ENCODE results near the gene GPR173.
A peak's percentile ranks its signal among the peaks of the same experiment; 100 is the strongest.

The GPR173 gene

DNA sequence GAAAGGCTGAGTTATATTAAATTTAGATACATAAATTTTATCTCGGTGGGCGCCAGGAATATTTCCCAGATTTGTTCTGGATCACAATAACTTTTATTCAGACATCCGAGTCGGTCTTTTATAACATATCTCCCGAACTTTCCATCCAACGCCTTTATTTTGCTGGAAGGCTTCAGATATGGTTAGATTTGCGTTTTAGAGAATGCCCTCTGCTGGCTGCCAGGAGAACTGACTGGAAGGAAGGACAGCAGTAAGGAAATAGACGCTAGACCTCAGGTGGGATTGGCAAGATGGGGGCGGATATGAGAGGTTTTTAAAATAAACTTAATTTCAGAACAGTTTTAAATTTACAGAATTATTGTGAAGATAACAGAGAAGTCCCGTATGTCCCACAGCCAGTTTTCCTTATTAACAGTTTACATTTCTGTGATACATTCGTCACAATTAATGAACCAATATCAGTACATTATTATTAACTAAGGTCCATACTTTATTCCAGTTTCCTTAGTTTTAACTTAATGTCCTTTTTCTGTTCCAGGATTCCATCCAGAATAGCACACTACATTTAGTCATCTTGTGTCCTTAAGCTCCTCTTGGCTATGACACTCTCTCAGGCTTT is 40.7 kb downstream of the GPR173 start:
- Histone ChIP-seq H3K36me3 (ENCODE audit: insufficient read depth, low read length) (peaks cover 34% of the 10 kb centered on the region; the same call in 1 of the 2 replicates), H3K27ac (peak overlapping the region; percentile 84), H3K9ac (ENCODE audit: insufficient read length) (peak overlapping the region; percentile 58), H3K4me3 (peak overlapping the region; percentile 77), H3K9me3 (ENCODE audit: low read depth, low read length) (no peaks in the 10 kb centered on the region)
- peak; percentile 56 for DNase-seq (ENCODE audit: low read depth, low spot score)
- TF ChIP-seq FOXP2 (optimal IDR thresholded peaks at IDR 0.05; ENCODE audit: control extremely low read depth, extremely low read length, insufficient read depth) (no peak), POLR2AphosphoS5 (IDR thresholded peaks at IDR 0.05; ENCODE audit: borderline replicate concordance, low read depth, low read length) (no peak), EZH2 (IDR thresholded peaks at IDR 0.05) (no peak)

- TF ChIP-seq EZH2 (IDR thresholded peaks at IDR 0.05) (no peak), POLR2AphosphoS5 (IDR thresholded peaks at IDR 0.05; ENCODE audit: borderline replicate concordance, low read depth, low read length) (no peak), FOXP2 (optimal IDR thresholded peaks at IDR 0.05; ENCODE audit: control extremely low read depth, extremely low read length, insufficient read depth) (no peak)
- no peaks in the 10 kb centered on the region for H3K9me3 ChIP-seq (ENCODE audit: low read depth, low read length)
- DNase-seq (ENCODE audit: low read depth, low spot score) = no peak
- no peak overlapping the region for H3K9ac ChIP-seq (ENCODE audit: insufficient read length)
- no peak overlapping the region for H3K4me3 ChIP-seq
- H3K27ac ChIP-seq = peak overlapping the region; percentile 4
- peaks cover 28% of the 10 kb centered on the region; the same call in 1 of the 2 replicates for H3K36me3 ChIP-seq (ENCODE audit: insufficient read depth, low read length)
Measured at GRCh38 chrX:53089925-53090324, 41.3 kb downstream of the GPR173 start.

DNA sequence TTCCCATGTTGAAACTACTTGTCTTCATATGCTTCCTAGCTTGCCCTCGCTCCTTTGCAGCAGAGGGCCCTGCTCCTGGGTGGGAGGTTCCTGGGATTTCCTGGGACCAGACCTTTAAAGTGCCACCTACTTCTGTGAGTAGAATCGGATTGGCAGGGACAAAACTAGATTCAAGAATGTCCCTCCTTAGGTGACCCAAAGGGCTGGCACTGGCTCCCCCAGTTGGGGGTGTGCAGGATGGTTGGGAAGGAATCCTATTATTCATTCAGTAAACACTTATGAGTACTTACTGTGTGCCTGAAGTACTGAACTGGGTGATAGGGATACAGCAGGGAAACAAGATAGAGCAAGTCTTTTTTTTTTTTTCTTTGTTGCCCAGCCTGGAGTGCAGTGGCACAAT is 42.8 kb downstream of the GPR173 start:
- H3K36me3 ChIP-seq (ENCODE audit: insufficient read depth, low read length) = peaks cover 13% of the 10 kb centered on the region; the same call in 1 of the 2 replicates
- no peaks in the 10 kb centered on the region for H3K9me3 ChIP-seq (ENCODE audit: low read depth, low read length)
- no peak for DNase-seq (ENCODE audit: low read depth, low spot score)
- no peak overlapping the region for H3K4me3 ChIP-seq
- H3K27ac ChIP-seq = peak overlapping the region; percentile 36
- TF ChIP-seq FOXP2 (optimal IDR thresholded peaks at IDR 0.05; ENCODE audit: control extremely low read depth, extremely low read length, insufficient read depth) (no peak), POLR2AphosphoS5 (IDR thresholded peaks at IDR 0.05; ENCODE audit: borderline replicate concordance, low read depth, low read length) (no peak), EZH2 (IDR thresholded peaks at IDR 0.05) (no peak)
- H3K9ac ChIP-seq (ENCODE audit: insufficient read length) = no peak overlapping the region

- TF ChIP-seq POLR2AphosphoS5 (IDR thresholded peaks at IDR 0.05; ENCODE audit: borderline replicate concordance, low read depth, low read length) (no peak), EZH2 (IDR thresholded peaks at IDR 0.05) (no peak), FOXP2 (optimal IDR thresholded peaks at IDR 0.05; ENCODE audit: control extremely low read depth, extremely low read length, insufficient read depth) (no peak)
- Histone ChIP-seq H3K9ac (ENCODE audit: insufficient read length) (peak overlapping the region; percentile 73), H3K27ac (peak overlapping the region; percentile 96), H3K4me3 (peak overlapping the region; percentile 77), H3K9me3 (ENCODE audit: low read depth, low read length) (no peaks in the 10 kb centered on the region), H3K36me3 (ENCODE audit: insufficient read depth, low read length) (peaks cover under 1% of the 10 kb centered on the region; the same call in 1 of the 2 replicates)
- DNase-seq (ENCODE audit: low read depth, low spot score) = peak; percentile 44
Measured at GRCh38 chrX:53093177-53093655, 44.6 kb downstream of the GPR173 start.

- Histone ChIP-seq H3K9ac (ENCODE audit: insufficient read length) (peak within 1 kb of the TSS; percentile 73), H3K36me3 (ENCODE audit: insufficient read depth, low read length) (no peaks in the 10 kb centered on the region; the same call in 1 of the 2 replicates), H3K27ac (peak within 1 kb of the TSS; percentile 96), H3K9me3 (ENCODE audit: low read depth, low read length) (no peaks in the 10 kb centered on the region), H3K4me3 (peak within 1 kb of the TSS; percentile 77)
- TF ChIP-seq FOXP2 (optimal IDR thresholded peaks at IDR 0.05; ENCODE audit: control extremely low read depth, extremely low read length, insufficient read depth) = no peak
- TF ChIP-seq POLR2AphosphoS5 (IDR thresholded peaks at IDR 0.05; ENCODE audit: borderline replicate concordance, low read depth, low read length) = peak; percentile 53; the same call in 1 of the 2 replicates
- DNase-seq (ENCODE audit: low read depth, low spot score) = peak; percentile 77
Measured at GRCh38 chrX:53093748-53094581, 45.4 kb downstream of the GPR173 start, which contains the start of gene KANTR. Gene KANTR (plus strand): TSS chrX:53094142. CDS start chrX:53124273, 30,131 bp downstream.

DNA sequence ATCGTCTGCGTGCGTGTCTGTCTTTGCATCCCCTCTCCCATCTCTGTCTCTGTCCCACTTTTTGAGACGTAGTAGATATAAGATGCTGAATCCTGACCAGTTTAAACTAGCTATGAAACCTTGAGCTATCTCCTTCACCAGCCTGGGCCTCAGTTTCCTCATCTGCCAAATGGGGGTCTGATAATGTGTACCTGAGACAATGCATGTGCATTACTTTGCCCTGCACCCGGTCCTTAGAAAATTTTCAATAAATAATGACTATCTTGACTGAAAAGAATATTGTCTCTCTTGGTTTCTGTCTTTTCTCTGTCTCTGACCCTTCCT is 46.0 kb downstream of the GPR173 start:
- TF ChIP-seq FOXP2 (optimal IDR thresholded peaks at IDR 0.05; ENCODE audit: control extremely low read depth, extremely low read length, insufficient read depth) = no peak
- peaks cover 3% of the 10 kb centered on the region; the same call in 1 of the 2 replicates for H3K36me3 ChIP-seq (ENCODE audit: insufficient read depth, low read length)
- DNase-seq (ENCODE audit: low read depth, low spot score) = no peak
- H3K4me3 ChIP-seq = peak overlapping the region; percentile 77
- H3K27ac ChIP-seq = no peak overlapping the region
- no peaks in the 10 kb centered on the region for H3K9me3 ChIP-seq (ENCODE audit: low read depth, low read length)
- H3K9ac ChIP-seq (ENCODE audit: insufficient read length) = peak overlapping the region; percentile 67

DNA sequence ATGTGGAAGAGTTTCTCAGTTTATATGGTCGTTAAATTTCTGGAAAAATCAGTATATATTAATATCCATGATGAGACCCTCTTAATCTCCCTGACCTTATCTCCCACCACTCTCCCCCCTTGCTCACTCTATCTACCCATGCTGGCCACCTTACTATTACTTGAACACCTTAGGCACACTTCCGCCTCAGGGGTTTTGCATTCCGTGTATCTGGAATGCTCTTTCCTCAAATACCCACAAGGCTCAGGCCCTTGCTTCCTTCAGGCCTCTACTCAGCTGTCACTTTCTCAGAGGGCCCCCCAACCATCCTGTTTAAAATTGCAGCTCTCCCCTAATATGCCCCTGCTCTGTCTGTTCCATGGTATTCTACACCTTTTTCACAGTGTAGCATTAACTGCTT is 47.2 kb downstream of the GPR173 start:
- no peak for TF ChIP-seq POLR2AphosphoS5 (IDR thresholded peaks at IDR 0.05; ENCODE audit: borderline replicate concordance, low read depth, low read length)
- TF ChIP-seq FOXP2 (optimal IDR thresholded peaks at IDR 0.05; ENCODE audit: control extremely low read depth, extremely low read length, insufficient read depth) = no peak
- TF ChIP-seq EZH2 (IDR thresholded peaks at IDR 0.05) = no peak
- peaks cover 7% of the 10 kb centered on the region; the same call in 1 of the 2 replicates for H3K36me3 ChIP-seq (ENCODE audit: insufficient read depth, low read length)
- H3K9ac ChIP-seq (ENCODE audit: insufficient read length) = no peak overlapping the region
- H3K4me3 ChIP-seq = 0 out of 2 replicates have a peak overlapping the region, but pooled peaks have one; percentile 20
- no peak overlapping the region for H3K27ac ChIP-seq
- H3K9me3 ChIP-seq (ENCODE audit: low read depth, low read length) = no peaks in the 10 kb centered on the region
- DNase-seq (ENCODE audit: low read depth, low spot score) = no peak

- peaks cover 4% of the 10 kb centered on the region; the same call in 1 of the 2 replicates for H3K36me3 ChIP-seq (ENCODE audit: insufficient read depth, low read length)
- no peak overlapping the region for H3K27ac ChIP-seq
- H3K9ac ChIP-seq (ENCODE audit: insufficient read length) = no peak overlapping the region
- H3K4me3 ChIP-seq = no peak overlapping the region
- no peaks in the 10 kb centered on the region for H3K9me3 ChIP-seq (ENCODE audit: low read depth, low read length)
- DNase-seq (ENCODE audit: low read depth, low spot score) = no peak
- TF ChIP-seq EZH2 (IDR thresholded peaks at IDR 0.05) = no peak
- TF ChIP-seq FOXP2 (optimal IDR thresholded peaks at IDR 0.05; ENCODE audit: control extremely low read depth, extremely low read length, insufficient read depth) = no peak
- no peak for TF ChIP-seq POLR2AphosphoS5 (IDR thresholded peaks at IDR 0.05; ENCODE audit: borderline replicate concordance, low read depth, low read length)
Measured at GRCh38 chrX:53114864-53115549, 66.4 kb downstream of the GPR173 start.
